HG03108 (cell line): ENCODE results near the gene MFSD11.
"Not testable (repeated sequence)": the region's sequence is repeated elsewhere in the genome, so short reads cannot be mapped to it uniquely, and the experiment has no call there.

Experiments used
- ATAC-seq: cut with Tn5 transposase; IDR thresholded peaks from one replicate; pipeline ENCODE4 v1.9.1; 2021; ENCODE audit warnings: moderate library complexity; ENCODE audit not compliant: unreplicated experiment

Gene MFSD11

DNA sequence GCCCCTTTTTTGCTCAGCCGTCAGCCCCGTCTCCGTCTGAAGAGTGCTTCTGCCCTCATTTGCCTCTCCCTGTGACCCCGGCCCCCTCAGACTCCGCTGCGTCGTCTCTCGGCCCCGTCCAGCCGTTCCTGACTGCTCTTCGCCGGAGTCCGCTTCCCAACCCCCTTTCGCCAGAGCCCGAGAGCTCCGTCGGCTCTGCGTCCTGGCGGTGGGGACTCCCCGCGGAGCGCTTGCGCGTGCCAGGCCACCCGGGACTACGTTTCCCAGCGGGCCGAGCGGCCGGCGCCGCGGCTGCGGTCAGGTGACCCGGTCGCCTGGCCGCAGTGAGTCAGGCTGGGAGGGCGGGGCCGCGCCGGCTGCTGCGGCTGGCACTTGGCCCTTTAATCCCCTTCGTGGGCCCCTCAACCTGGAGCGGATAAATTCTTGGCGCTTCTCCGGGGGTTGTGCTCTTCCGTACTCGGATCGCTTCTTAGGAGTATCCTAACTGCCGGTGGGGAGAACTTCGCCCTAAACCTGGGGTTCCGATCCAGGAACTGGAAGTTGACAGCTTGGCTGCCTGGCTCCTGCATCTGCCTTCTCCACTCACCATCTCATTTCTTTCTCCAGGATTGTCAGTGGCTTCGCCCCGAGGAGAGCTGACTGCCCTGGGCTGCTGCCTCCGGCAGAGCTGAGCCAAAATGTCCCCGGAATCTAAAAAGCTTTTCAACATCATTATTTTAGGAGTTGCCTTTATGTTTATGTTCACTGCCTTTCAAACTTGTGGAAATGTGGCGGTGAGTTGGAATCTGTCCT is at the start of gene MFSD11:
TSS of gene MFSD11 (plus strand) at position 444 of the 792 bp plus-strand sequence. CDS start at position 678, 234 bp downstream.
- peak; percentile 53 for ATAC-seq

DNA sequence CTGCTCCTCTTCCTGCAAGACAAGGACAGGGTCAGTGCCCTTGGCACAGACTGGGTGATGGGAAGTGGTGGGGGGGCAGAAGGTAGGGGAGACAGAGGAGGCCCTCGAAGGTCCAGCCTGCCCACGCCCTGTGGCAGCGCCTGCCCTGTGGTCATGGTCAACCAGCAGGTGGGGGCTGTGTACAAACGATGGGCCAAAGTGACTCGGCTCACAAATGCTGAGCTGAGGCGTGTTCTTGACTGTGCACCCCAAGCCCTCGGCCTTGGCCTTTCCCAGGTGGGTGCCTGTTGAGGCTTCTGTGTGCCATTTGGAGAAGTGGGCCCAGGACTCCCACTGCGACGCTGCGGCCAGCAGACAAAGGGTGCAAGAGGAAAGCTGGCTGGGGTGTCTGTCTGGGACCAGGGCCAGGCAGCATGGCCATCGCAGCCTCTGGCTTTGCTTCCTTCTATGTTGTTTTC is 49.7 kb upstream of the MFSD11 start:
- no peak for ATAC-seq

DNA sequence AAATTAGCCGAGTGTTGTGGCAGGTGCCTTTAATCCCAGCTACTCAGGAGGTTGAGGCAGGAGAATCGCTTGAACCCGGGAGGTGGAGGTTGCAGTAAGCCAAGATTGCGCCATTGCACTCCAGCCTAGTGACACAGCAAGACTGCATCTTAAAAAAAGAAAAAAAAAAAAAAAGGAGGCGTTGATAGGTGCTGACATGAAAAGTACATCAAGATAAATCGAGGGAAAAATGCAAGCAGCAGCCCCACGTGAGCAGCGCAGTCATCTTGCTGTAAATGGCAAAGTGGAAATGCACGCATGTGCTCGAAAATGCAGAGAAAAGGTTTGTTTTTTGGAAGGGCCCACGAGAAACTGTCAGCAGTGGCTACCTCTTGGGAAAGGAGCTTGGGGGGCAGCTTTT is 48.1 kb upstream of the MFSD11 start:
- no peak for ATAC-seq

DNA sequence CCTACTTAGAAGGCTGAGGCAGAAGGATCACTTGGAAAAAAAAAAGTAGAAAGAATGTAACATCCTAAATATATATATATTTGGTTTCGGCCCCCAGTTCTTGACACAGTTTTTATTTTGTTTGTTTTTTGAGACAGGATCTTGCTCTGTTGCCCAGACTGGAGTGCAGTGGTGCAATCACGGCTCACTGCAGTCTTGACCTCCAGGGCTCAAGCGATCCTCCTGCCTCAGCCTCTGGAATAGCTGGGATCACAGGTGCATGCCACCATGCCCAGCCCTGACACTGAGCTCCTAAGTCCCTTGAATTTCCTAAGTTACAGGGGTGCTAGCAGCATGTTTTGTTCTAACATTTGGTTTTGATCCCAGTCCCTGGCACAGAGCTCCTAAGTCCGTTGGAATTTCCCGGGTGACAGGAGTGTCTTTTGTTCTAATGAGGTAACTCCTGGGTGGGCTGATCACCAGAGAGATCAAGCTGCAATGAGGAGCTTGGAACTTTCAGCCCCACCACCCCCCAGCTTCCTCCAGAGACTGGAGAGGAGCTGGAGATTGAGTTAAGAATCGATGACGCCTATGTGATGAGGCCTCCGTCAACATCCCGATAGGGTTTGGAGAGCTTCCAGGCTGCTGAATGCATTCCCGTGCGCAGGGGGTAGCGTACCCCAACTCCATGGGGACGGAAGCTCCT is 47.2 kb upstream of the MFSD11 start:
- no peak for ATAC-seq

DNA sequence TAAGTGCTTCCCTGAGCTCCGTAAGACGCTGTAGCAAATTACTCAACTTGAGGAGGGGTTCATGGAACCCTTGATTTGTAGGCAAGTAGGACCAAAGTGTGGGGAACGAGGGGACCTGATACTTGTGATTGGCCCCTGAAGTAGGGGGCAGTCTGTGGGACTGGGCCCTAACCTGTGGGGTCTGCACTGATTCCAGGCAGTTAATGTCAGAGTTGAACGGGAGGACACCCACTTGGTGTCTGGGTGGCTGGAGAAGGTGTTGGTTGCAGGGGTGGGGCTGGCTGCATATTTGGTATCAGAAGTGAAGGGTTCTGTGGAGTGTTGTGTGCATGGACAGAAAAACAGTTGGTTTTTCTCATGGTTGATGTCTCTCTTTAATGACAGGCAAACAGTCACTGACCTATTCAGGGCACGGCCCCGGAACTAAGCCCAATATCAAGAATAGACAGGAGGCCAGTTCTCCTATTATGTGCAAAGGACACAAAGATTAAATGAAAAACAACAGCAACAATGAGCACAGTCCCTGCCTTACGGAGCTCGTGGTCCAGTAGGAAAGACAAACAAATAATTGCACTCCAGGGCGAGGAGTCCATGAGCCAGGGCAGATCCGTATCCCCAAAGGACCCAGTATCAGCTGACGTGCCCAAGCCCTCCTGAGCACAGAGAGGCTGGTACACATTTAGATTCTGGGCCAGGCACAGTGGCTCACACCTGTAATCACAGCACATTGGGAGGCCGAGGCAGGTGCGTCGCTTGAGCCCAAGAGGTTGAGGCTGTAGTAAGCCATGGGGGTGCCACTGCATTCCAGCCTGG is 46.3 kb upstream of the MFSD11 start:
- no peak for ATAC-seq

DNA sequence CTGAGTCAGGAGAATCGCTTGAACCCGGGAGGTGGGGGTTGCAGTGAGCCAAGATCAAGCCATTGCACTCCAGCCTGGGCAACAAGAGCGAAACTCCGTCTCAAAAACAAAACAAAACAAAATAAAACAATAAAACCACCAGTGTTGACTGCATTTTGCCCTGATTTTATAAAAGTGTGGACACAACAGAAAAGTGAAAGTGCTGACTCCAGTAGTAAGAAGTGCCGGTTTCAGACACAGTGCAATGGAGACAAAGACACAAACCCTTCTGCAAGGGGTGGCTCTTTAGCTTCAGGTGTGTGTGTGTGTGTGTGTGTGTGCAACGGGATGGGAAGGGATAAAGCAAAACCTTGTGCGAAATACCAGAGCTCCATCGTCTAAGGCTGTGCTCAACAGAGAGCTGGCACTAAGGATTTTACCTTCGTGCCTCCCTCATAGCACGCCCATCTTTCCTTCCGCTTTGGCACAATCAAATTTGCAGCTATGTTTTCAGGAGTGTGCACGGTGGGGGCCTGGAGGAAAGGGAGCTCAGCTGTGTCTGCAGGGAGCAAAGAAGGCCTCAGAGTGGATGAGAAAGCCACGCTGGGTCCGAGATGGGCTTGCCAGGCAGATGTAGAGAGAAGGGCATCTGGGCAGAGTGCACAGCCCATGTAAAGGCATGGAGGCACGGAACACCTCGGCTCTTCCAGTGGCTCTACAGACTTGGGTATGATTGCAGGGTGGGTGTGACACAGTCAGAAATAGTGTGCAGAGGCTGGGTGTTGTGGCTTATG is 42.7 kb upstream of the MFSD11 start:
- ATAC-seq, result no peak

DNA sequence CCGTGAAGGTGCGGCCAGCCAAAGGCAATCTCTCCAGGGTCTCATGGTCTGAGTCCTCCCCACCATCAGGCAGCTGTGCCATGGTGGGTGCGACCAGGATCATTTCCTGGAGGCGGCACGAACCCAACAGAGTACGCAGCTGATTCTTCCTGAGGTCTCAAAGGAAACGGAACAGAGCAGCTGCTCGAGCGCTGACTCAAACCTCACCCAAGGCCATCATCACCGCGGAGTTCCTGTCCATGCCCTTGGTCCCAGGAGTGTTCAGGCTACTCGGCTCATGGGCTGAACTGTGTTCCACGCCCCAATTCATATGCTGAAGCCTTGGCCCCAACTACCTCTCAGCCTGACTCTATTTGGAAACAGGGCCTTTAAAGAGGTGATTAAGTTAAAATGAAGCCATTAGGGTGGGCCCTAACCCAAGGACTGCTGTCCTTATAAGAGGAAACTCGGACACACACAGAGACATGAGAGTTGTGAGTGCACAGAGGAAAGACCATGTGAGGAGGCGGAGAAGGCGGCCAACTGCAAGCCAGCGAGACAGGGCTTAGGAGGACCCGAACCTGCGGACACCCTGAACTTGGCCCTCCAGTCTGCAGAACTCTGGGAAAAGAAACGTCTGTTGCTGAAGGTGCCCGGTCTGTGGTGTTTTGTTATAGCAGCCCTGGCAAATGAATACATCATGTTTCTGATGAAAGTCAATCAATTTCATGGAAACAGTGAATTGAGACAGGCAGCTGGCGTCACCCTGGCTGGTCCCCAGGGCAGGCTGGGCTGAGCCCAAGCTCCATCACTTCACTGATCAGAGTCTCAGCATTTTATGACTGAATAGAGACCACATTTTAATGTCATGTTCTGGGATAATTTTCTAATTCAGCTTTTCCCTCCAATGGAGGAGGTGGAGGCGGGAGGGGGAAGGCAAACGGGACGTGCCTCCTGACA is 40.9 kb upstream of the MFSD11 start:
- ATAC-seq, result peak; percentile 85

DNA sequence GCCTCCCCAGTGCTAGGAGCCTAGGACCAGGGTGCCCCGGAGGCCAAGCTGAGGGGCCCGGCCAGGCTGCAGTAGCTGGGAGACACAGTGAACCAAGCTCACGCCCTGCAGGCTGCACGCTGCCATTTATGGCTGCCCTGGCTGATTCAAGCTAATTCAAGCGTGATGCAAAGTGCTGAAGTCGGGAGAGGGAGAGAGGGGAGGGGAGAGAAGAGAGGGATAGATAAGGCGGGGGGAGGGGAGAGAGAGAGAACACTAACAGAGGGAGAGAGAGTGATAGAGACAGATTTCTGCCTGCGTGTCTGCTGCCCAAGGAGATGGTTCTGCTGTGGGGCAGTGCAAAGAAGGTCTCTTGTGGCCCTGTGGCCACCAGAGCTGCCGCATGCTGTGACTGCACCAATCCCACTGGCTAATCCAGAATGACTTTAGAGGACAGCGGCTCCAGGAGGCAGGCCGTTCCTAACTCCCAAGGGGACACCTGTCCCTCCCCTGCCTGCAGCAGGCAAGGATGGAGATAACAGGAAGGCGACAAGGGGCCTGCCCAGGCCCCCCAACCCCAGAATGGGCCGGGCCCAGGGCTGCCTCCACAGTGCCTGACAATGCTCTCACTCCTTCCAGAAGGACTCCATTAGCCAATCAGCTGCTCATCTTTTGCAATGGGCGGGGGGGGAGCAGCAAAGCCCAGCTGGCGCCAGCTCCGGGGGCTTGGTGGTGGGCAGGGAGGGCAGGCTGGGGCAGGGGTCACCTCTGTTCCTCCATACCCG is 40.0 kb upstream of the MFSD11 start:
- no peak for ATAC-seq

DNA sequence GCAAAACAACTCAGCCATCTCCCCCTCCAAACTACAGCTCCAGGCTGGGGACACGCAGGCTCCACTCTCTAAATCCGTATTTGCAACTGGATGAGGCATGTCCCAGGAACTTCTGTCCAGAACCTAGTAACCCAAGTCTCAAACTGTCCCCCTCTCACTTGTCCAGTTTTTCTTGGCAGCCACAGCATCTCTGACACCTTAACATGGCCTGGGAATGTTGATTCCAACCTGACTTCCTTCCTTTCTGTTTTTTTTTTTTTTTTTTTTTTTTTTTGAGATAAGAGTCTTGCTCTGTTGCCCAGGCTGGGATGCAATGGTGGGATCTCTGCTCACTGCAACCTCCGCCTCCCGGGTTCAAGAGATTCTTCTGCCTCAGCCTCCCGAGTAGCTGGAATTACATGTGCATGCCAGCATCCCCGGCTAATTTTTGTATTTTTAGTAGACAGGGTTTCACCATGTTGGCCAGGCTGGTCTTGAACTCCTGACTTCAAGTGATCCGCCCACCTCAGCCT is 39.4 kb upstream of the MFSD11 start:
- not testable (repeated sequence) for ATAC-seq

DNA sequence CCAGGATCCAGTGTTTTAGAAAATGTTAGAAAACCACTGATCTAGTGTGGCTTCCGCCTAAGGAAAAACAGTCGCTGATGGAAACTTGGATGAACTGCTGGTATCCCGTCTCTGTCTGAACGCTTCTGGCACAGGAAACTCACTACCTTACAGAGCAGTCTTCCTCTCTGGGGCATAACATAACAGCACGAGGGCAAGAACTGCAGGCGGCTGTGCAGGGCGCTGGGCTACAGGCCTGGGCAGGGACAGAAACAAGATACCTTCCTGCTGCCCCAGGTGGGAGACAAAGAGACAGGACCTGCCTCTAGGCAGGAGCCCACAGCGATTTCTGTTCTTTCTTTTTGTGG is 37.7 kb upstream of the MFSD11 start:
- no peak for ATAC-seq

DNA sequence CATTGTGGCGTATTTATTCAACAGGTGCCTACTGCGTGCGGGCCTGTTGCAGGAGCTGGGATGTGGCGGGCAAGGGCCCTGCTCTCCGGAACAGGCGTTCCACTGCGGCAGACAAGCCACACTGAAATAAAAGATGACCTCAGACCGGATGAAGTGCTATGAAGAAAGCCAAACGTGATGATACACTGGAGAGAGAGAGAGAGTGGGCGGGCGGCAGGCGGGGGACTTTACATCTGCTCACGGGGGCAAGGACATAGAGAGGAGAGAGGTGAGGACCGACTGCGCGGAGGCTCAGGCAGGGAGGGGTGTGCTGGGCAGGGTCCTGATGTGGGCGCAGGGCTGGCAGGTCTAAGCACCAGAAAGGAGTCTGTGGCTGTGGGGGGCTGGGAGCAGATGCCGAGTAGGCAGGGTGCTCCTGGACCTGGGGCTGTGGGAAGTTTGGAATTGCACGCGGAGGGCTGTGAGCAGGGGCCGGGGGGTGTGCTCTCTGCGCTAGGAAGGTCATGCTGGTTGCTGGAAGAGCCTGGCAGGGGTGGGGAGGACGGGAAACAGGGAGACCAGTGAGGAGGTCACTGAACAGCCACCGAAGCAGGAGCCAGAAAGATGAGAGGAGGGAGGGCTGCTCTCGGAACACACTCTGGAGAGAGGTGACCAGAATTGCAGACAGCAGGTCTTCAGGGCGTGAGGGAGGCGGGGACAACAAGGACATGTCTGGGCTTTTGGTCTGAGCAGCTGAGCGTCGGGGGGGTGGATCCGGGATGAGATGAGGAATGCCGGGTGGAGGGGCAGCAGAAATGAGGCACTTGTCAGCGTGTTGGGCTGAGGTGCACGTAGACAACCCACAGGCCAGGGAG is 37.1 kb upstream of the MFSD11 start:
- ATAC-seq, result no peak

DNA sequence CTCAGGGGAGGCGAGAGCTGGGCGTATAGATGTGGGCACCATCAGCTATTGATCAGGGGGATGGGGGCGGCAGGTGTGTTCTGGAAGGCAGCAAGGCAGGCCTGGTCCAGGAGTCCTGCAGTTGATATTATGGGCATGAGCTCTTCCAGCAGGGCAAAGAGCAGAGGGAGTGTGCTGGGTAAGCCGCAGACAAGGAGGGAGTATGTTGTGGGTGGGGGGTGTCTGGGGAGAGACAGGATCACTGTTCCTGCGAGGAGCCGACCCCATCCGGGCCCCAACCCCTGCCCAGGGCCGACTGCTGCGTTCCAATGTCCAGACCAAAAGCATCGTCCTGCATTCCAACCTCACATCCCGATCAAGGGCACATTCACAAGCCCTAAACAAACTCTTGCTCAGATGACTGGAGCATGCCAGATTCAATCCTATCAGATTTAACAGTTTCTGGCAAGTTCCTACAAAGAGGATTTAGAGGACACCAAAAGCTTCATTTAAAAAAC is 36.4 kb upstream of the MFSD11 start:
- no peak for ATAC-seq

DNA sequence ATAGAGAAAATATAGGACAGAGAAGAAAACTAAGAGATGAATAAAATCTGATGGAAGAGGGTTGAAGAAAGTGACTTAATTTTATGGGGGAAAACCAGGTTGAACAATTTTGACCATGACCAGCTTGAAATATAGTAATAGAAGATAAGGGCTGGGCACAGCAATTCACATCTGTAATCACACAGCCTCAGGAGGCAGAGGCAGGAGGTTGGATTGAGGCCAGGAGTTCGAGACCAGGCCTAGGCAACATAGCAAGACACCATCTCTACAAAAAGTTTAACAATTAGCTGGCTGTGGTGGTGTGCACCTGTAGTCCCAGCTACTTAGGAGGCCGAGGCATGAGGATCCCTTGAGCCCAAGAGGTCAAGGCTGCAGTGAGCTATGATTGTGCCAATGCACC is 35.8 kb upstream of the MFSD11 start:
- no peak for ATAC-seq

DNA sequence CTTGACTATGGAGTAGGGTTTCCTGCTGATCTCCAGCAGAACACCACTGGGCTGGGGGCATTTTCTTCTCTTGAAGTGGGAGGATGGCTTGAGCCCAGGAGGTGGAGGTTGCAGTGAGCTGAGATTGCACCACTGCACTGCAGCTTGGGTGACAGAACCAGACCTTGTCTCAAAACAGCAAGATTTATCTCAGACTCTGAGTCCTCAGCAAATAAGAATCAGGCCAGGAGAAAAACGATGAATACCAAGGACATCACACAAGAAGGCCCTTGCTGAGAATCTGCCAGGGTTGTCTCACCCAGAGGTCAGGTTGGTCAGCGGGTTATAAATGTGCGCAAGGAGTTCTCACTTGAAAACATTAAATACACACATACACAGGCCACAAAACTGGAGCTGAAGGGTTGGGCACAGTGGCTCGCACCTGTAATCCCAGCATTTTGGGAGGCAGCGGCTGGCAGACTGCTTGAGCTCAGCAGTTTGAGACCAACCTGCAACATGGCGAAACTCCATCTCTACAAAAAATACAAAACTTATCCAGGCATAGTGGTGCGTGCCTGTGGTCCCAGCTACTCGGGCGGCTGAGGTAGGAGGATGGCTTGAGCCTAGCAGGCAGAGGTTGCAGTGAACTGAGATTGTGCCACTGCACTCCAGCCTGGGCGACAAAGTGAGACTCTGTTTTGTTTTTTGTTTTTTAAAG is 34.8 kb upstream of the MFSD11 start:
- ATAC-seq, result no peak

DNA sequence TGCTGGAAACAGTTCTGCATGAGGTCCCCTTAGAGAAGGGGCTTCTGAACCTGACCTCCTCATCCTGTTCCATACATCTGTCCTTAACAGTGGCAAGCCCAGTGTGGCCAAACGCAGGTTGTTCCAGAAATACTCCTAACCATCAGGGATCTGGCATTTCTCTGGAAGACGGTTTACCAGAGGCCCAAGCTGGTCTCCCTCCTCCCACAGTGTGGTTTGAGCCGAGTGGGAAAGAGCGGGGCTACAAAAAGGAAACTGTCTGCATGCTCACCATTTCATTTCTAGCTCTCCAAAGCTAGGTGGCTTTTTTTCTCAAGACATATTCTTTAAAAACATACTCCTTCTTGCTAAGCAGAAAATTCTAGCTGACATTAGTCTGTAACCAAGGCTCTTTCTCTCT is 33.1 kb upstream of the MFSD11 start:
- ATAC-seq, result no peak

DNA sequence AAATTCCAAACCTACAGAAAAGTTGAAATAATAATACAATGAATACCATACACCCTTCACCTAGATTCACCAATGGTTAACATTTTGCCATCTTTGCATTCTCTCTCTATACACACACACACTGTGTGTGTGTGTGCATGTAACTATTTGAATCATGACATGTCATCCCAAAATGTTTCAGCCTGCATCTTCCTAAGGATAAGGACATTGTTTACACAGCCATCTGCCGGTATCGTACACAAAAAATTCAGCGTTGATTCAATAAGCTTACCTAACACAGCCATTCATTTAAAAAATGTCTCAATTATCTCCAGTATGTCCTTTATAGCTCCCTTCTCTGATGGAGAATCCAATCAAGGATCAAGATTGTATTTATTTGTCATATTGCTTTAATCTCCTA is 31.1 kb upstream of the MFSD11 start:
- ATAC-seq, result no peak
